GM21526 (cell line): ENCODE results near the gene CTXN1.
A peak's percentile ranks its signal among the peaks of the same experiment; 100 is the strongest.
"Not testable (repeated sequence)": the region's sequence is repeated elsewhere in the genome, so short reads cannot be mapped to it uniquely, and the experiment has no call there.

ENCODE experiments used
- ATAC-seq: cut with Tn5 transposase; IDR thresholded peaks from one replicate; pipeline ENCODE4 v1.9.1; 2021; ENCODE audit warnings: moderate library complexity; ENCODE audit not compliant: unreplicated experiment, low FRiP score

CTXN1 gene

GRCh38 chr19:7903244-7904073 lies 22.5 kb downstream of the CTXN1 start, which contains the start of gene MAP2K7:
MAP2K7 (plus strand) TSS chr19:7903877; CDS start chr19:7903945, 68 bp downstream.
- ATAC-seq = peak; percentile 67

GRCh38 chr19:7902796-7903243 lies 23.1 kb downstream of the CTXN1 start:
- no peak for ATAC-seq

GRCh38 chr19:7901337-7901736 lies 24.6 kb downstream of the CTXN1 start:
- ATAC-seq = no peak

DNA sequence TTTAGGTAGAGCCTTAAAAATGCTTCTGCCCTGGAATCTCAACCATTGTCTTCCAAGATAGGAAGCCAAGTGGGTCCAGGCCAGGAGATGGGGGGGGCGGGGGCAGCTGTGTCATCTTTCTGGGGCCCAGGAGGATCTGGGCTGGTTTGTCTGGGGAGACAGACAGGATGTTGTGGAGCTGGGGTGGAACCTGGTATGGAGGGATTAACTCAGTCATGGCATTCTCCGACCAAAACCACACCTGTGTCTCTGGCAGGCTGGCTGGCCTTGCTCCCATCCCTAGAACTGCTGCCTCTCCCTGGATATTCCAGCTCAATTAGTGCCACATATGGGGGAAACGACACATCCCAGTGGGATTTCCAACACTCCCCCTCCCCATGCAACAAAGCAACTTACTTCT lies 25.0 kb downstream of the CTXN1 start:
- ATAC-seq = no peak

GRCh38 chr19:7900401-7900870 lies 25.5 kb downstream of the CTXN1 start:
- no peak for ATAC-seq

GRCh38 chr19:7899751-7900378 lies 26.1 kb downstream of the CTXN1 start:
- no peak for ATAC-seq

DNA sequence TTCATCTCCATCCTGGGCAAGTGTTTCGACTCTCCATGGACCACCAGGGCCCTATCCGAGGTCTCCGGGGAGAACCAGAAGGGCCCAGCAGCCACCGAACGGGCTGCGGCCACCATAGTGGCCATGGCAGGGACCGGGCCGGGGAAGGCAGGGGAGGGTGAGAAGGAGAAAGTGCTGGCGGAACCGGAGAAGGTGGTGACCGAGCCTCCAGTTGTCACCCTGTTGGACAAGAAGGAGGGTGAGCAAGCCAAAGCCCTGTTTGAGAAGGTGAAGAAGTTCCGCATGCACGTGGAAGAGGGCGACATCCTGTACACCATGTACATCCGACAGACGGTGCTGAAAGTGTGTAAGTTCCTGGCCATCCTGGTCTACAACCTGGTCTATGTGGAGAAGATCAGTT lies 27.0 kb downstream of the CTXN1 start:
- no peak for ATAC-seq

DNA sequence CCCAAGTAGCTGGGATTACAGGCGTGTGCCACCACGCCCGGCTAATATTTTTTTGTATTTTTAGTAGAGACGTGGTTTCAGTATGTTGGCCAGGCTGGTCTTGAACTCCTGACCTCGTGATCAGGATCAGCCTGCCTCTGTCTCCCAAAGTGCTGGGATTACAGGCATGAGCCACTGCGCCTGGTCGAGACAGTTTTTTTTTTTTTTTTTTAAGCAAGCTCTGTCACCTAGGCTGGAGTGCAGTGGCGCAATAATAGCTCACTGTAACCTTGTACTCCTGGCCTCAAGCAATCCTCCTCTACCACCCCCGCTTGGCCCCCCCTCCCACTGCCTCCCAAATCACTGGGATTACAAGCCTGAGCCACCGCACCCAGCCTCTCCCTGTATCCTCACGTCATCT lies 28.6 kb downstream of the CTXN1 start:
- no peak for ATAC-seq

DNA sequence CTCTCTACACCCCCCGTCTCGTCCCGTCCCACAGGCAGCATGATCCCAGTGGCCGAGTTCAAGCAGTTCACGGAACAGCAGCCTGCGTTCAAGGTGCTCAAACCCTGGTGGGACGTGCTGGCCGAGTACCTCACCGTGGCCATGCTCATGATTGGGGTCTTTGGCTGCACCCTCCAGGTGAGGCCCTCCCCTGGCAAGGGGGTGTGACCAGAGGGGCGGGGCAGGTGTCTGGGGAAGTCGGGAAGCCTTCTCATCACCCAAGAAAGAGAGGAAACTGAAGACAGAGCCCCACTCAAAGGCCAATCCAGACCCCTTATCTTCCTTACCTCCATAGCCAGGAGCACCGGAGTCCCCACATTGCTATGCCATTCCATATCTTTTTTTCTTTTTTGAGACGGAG lies 30.4 kb downstream of the CTXN1 start:
- ATAC-seq = no peak

DNA sequence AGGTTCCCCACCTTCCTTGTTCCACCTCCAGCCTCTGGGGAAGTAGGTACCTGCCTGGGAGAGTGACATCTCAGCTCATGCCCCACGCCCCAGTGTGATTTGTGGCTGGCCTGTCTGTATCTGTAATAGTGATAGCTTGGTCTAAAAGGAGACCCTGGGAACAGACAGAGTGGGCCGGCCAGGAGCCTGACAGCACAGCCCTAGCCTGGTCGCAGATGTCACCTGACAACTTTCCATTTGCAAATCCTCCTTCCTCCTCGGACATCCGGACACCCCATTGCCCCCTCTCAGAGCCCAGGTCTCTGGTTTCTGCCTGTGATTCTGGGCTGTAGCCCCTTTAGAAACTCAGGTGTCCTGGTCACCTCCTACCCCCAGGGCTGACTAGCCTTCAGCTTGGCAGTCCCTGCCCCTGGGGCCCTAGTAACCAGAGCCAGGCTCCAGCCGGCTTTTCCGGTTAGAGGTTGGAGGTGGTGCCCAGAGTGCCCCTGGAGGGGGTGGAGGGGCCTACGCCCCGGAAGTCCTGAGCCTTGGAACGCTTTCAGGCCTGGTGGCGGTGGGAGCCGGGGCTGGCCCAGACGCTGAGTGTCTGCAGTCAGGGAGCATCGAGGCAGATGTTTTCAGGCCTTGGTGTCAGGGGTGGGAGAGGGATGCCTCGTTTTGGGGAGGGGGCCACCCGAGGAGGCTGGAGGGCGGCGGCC lies 31.2 kb downstream of the CTXN1 start:
- no peak for ATAC-seq

DNA sequence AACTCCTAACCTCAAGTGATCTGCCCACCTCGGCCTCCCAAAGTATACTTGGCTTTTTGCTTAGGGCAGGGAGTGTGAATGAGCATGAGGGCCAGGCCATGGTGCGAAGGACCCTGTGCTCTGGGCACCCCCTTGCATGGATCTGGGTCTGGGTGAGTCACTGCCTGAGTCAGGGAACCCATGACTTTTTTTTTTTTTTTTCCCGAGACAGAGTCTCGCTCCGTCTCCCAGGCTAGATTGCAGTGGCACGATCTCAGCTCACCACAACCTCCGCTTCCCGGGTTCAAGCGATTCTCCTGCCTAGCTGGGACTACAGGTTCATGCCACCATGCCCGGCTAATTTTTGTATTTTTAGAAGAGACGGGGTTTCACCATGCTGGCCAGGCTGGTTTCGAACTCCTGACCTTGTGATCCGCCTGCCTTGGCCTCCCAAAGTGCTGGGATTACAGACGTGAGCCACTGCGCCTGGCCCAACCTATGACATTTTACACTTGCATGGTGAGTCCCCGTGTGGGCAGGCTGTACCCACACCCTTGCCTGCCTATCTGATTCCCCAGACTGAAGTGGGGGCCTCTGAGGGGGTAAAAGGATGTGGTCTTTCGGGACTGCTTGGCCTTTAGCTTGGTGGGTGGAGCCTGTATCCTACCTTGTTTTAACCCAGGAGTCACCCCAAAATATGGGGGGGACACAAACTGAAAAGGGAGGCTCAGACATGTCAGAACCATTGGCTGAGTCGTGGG lies 32.4 kb downstream of the CTXN1 start:
- not testable (repeated sequence) for ATAC-seq

DNA sequence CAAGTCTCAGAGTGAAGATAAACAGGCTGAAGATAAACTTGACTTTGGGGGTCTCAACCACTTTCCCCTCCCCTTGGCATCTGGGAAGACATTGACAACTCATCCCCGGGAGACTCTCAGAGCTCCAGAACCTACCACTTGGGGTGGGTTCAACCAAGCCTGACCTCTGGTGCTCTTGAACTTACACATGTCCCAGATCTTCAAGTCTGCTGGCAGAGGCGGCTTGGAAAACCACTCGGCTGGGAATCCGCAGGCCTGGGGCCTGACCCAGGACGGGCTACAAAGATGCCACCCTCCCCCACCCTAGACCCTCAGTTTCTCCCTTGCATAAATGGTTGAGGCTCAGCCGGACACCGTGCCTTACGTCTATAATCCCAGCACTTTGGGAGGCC lies 37.1 kb downstream of the CTXN1 start:
- ATAC-seq = no peak

GRCh38 chr19:7888145-7888825 lies 37.6 kb downstream of the CTXN1 start, which contains the start of gene LRRC8E:
LRRC8E (plus strand) TSS chr19:7888510; CDS start chr19:7895604, 7,094 bp downstream.
- no peak for ATAC-seq

GRCh38 chr19:7887408-7888144 lies 38.4 kb downstream of the CTXN1 start:
- no peak for ATAC-seq

GRCh38 chr19:7885818-7886217 lies 40.1 kb downstream of the CTXN1 start:
- no peak for ATAC-seq

DNA sequence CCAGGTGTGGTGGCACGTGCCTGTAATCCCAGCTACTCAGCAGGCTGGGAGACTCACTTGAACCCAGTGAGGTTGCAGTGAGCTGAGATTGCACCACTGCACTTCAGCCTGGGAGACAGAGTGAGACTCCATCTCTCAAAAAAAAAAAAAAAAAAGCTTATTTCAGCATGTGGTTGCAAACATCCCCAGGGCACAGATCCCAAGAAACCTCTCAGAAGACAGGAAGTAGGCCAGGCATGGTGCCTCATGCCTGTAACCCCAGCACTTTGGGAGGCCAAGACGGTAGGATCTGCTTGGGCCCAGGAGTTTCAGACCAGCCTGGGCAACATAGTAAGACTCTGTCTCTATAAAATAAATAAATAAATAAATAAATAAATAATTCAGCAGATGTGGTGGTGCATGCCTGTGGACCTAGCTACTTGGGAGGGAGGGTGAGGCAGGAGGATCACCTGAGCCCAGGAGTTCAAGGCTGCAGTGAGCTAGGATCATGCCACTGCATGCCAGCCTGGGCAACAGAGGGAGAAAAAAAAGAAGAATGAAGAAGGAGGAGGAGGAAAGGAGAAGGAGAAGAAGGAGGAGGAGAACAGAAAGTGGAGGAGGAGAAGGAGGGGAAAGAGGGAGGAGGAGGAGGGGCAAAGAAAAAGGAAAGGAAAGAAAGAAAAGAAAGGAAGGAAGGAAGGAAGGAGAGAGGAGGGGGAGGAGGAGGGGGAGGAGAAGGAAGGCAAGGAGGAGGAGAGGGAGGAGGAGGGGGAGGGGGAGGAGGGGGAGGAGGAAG lies 42.0 kb downstream of the CTXN1 start:
- no peak for ATAC-seq

DNA sequence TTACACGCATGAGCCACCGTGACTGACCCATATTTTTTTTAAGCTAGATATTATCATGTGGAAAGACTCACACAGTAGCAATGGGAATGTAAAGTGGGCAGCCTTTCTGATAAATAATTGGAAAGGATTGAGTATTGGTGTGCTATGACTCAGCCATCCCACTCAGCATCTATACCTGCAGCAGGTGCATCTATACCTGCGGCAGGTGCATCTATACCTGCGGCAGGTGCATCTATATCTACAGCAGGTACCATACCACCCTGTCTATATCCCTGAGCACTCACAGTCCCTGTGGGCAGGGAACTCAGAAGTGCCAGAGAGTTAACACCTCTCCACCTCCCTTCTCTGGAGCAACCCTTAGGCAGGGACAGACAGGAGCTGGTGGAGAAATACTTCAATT lies 42.8 kb downstream of the CTXN1 start:
- no peak for ATAC-seq

- ATAC-seq = no peak
Measured at GRCh38 chr19:7881910-7882309, 44.0 kb downstream of the CTXN1 start.
